HG02840 (cell line): ENCODE data around the gene CLEC16A.

Experiments
- ATAC-seq: cut with Tn5 transposase; IDR thresholded peaks from one replicate; pipeline ENCODE4 v1.9.1; 2021; ENCODE audit warnings: mild to moderate bottlenecking, moderate library complexity, moderate number of reproducible peaks; ENCODE audit not compliant: unreplicated experiment, low FRiP score

CLEC16A gene

DNA sequence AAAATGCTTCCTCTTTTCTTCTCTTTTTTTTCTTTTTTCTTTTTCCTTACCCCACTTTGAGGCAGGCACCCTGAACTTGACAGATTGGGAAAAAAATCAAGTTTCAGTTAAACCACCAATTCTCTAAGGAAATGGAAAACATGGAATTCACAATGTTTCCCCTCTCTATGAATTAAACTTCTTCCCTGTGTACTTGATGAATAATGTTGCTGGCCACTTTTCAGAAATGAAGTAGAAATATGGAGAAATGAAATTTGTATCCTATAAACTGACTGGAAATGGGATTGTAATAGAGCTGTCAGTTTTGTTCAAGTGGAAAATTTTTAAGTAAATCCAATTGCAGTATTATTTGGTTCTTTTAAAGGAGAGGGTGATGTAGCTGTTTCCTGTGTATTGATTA is 129.8 kb downstream of the CLEC16A start:
- ATAC-seq = no peak

DNA sequence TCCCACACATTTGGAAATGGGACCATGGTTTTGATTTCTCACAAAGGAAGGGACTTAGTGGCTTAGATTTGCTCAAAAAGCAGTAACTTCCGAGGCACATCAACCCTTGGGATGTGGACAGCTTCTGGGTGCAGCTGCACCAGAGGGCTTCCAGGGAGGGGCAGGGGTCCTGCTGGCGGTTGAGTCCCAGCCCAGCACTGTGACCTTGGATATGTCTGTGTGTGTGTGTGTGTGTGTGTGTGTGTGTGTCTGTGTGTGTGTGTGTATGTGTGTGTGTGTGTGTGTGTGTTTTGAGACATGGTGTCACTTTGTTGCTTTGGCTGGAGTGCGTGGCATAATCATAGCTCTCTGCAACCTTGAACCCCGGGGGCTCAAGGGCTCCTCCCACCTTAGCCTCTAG is 130.8 kb downstream of the CLEC16A start:
- ATAC-seq = no peak

DNA sequence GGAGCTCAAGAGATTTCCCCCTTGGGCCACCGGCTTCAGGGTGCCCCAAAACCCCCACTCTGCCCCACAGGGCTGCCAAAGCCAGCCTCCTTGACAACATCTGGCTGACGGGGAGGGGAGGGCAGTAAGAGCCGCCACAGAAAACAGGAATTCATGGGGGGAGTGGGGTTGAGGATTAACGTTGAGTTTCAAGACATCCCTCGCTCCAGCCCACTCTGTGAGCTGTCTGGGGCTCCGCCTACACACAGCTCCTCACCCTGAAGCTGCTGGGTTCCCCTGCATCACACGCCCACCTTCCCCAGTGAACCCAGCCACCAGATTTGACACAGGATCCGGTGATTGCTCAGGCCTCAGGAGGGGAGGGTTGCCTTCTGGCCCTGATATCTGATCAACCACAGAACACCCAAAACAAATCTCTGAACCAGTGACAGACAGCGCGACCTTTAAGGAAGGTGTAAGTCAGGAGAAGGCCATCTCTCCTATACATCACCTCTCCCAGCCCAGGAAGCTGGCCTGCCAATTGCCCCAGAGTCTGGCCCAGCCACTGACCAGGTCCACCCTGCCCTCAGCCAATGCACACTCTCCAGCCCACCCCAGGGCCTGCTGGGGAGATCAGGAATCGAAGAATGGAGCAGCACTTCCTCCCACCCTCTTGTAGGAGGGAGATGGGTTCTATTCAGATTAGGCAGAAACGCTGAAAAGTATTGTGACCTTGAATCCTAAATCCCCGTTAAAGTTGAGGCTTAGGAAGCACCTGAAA is 132.1 kb downstream of the CLEC16A start:
- ATAC-seq = peak; percentile 51

DNA sequence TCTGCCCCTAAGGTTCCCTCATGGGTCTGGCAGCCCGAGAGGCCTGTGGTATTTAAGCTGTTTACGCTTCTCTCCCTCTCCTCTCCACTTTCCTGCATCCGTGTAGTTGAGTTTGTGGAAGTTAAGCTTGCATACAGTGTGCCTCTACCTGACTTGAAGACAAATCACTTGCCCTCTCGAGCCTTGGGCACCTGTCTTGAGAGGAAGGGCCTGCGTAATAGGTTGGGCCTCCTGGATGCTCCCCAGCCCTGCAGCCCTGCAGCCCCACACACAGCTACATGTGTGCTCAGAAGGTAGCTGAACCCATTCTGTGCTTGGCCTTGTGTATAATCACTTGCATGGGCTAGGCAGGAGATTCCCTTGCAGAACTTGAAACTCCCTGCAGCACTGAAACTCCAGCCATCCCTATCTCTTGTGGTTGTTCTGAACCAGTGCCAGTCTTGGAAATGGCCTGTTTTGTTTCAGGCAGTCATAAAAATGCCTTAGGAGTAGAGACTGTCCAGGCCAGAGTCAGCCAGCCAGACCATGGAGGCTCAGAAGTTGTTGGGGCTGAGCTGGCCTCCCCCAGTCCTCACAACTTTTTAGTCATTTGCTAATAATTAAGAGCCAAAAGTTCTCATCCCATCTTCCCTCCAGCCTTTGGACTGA is 134.6 kb downstream of the CLEC16A start:
- no peak for ATAC-seq

DNA sequence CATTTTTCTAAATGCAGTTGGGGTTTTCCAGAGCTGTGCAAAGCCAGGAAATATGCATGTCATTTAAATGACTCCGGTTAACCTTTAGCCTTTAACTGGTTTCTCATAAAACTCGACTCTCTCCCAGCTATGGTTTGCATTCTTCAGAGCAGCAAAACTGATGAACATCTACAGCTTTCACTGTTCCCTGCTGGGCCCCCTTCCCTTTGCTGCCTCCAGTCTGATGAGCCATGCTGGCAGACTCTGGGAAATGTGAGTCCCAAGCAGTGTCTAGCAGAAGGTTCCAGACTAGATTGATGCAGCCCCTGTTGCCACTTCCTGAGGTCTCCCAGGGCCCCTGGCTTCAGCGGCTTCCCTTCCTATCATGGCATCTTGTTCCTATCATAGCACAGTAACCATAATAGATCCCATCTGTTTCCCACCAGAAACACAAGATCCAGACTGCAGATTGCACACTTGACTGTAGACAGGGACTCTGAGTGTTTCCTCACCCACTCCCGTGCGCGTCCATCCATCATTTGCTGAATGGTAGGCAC is 135.4 kb downstream of the CLEC16A start:
- ATAC-seq = no peak

DNA sequence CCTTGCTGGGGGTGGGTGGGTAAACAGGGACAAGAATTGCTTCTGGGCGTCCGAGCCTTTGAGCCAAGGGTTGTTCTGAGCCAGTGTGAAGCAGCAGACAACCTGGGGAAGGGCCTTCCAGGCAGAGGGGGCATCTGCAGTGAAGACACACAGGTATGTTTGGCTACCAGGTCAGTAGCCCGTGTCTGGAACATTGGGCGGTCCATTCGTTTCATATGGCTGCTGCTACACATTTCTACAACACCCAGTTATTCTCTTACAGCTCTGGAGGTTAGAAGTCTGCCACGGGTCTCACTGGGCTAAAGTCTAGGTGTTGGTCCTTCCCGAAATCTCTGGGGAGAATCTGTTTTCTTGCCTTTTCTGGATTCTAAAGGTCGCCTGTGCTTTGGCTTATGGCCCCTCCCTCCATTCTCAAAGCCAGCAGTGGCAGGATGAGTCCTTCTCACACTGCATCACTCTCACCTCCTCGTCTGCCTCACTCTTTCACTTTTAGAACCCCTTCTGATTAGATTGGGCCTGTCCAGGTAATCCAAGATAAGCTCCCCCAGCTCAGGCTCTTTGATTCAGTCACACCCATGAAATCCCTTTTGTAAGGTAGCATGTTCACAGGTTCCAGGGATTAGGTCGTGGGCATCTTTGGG is 136.1 kb downstream of the CLEC16A start:
- ATAC-seq = no peak

DNA sequence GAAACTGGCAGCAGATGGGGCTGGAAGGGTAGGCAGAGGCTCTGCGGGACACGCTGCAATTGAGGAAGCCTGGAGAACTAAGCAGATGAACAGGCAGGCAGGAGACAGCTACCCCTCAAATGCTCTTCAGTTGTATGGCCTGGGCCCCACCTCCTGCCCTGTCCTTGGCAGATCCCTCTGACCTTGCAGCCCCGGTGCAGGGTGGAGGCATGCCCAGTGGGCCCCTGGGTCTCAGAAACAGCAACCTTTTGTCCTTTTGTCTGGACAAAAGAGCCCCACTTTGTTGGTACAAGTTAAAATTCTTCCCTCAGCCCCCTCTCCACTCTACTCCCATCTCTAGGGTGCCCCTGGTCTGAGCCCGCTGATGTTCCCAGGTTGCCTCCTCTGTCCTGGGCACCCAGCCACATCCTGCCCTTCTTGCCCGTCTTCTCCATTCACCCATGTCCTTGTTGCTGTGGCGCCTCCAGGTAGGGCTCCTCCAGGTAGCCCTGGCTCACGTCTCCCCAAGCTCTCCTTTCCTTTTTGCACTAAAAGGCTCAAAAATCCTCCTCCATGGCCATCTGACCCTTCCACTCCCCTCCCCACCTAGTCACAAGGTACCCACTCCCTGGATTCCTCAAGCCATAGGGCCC is 136.8 kb downstream of the CLEC16A start:
- ATAC-seq = no peak

DNA sequence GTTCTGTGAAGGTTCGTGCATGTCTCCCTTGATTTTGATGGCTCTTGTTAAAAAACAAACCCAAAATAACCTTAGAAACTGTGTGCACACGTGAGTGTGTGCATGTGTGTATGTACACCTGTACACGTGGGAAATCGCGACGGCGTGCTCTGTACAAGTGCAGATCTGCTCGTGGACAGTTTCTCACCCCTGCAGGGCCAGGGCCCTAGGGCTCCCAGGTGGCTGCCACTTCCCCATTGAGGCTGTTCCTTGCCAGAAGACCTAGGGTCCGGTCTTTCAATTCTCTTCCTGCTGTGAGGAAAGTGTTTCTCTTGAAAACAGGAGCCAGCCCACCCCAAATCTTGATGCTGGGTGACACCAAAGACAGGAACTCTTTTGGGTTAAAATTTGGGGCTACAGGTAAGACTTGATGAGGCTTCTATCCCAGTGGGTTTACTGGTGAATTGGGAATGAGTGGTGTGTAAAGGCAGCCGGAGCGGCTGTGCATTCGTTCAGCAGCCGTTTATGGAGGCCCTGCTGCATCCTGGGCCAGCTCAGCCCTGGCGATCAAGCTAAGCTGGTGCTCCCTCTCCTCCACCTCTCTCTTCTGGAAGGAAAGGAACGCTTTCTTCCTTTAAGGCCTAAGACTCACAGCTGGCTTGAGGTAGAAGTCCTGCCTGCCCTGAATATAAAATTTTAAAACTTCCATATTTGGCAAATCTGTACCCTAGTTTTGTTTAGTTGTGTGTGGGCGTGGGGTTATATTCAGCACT is 137.9 kb downstream of the CLEC16A start:
- no peak for ATAC-seq

DNA sequence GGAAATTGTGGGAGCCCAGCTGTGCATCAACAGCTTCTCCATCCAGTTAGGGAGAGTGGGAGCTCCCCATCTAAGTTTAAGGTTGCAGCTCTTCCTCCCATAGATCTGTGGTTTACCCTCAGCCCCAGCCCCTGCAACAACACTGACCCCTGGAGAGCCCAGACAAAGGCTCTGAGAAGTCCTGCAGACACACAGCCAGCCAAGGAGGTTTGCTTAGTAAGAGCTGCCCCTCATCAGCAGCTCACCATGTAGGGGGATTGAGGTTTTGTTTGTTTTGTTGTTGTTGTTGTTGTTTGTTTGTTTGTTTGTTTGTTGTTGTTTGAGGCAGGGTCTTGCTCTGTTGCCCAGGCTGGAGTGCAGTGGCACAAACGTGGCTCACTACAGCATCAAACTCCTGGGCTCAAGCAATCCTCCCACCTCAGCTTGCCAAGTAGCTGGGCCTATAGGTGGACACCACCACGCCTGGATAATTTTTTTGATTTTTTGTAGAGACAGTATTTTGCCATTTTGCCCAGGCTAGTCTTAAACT is 138.6 kb downstream of the CLEC16A start:
- ATAC-seq = no peak

DNA sequence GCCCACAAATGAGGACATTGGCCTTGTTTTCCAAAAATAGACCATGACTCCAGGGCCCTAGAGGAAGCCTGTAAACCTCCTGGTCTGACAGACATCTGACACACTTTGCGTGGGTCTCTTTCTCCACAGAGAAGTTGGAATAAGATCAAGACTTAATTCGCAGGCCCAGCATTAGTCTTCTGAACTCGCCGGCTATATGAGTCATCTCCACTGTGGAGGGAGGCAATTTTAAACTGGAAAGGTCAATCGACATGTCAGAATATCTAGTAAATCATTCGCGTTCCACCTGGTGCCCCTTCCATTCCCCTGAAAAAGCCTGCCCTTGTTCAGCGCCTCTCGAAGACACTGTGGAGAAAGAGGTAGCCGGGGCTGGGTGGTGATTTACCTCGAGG is 140.1 kb downstream of the CLEC16A start:
- no peak for ATAC-seq

DNA sequence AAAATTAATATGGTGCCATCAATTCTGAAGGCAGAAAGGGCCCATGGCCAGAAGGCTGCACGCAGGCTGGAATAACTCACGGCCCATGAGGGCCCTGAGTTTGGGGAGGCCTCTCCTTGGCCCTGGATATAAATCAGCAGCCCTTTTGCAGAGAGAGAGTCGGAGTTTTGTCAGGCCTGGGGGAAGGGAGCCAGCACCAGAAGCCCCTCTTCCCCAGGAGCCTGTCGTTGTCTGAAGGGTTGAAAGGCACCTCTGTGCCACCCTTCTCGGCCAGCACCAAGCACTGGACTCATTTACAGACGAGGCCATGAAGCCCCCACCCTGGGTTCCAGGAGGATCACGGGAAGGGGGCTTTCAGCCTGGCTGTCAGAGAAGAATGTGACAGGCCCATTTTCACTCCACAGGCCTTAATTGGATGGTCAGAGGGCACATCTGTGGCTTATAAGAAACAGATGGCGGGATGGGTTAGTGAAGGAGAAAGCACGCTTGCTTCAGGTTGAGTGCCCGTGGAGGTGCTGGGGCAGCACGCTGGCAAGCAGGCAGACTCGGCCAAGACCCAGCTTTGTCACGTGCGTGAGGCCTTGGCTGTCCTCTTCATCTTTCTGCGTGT is 140.6 kb downstream of the CLEC16A start:
- ATAC-seq = no peak

DNA sequence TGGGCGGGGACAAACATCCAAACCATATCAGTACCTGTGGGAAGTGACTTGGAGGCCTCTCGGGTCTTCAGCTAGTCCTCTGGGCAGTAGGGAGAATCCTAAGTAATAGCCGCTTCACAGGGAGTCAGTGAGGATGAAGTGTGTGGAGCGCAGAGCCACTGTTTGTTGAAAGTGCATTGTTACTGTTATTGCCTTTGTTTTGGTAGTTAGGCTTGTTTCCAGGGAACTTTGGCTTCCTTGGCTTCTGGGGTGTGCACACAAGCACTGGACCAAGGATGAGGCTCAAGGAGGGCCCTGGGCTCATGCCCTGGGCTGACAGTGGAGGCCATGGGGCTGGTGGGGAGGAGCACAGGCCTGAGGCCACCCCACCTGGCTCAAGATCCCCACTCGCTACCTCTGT is 141.6 kb downstream of the CLEC16A start:
- no peak for ATAC-seq

DNA sequence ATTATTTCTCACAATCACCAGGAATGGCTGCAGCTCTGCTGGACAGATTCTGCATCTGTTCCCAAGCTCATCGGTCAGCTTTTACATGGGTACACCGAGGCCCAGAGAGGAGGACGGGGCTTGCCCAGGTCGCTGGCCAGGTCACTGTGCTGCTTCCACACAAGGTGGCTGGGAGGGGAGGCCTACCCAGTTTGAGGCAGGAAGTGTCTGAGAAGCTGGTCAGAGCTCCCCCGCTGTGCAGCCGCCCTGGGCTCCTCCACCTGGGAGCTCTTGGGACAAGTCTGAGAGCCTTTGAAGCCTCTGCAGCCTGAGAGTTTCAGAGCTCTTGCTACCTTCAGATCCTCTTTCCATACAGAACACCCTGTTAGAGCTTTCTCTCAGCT is 143.3 kb downstream of the CLEC16A start:
- no peak for ATAC-seq

DNA sequence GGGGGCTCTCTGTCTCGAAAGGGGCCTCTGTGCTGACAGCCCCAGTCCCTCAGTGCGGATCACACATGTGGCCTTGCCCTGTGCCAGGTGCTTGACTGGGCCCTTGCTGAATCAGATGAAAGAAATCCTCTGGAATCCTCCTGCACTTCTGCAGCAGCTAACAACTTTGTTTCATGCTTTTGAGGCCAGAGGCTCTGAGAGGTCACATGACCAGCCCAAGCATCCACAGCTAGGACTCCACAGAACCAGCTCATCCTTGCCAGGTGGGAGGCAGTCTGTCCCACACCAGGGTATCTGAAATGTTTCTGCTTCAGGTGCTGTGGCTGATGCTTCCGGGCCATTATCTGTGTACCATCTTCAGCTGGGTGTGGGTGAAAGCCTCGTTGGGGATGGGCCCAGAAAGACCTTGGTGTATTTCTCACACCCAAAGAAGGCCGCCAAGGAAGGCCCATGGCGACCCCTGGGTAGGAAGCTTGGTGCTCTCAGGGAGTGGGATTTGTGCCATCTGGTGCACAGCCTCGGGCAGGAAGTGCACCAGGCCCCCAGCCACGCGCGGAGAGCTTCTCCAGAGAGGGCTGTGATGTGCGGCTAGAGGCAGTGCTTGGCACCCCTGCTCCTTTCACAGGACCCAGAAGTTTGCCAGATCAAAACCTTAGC is 143.8 kb downstream of the CLEC16A start:
- ATAC-seq = no peak

DNA sequence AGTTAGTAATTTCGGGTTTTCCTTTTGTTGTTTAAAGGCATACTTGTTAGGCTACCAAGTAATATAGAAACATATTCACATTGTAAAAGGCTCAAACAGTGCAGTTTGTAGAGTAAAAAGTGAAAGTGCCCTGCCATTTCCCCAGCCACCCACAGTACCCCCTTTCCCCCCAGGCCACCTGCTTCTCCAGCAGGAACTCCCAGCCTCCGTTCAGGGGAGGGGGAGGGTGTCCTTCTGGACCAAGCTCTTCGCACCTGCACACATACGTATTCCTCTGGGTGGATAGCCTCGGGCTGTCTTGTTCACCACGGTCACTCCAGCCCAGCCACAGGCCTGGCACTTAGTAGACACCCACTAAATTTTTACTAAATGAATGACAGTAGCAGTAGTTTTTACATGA is 144.5 kb downstream of the CLEC16A start:
- ATAC-seq = no peak

DNA sequence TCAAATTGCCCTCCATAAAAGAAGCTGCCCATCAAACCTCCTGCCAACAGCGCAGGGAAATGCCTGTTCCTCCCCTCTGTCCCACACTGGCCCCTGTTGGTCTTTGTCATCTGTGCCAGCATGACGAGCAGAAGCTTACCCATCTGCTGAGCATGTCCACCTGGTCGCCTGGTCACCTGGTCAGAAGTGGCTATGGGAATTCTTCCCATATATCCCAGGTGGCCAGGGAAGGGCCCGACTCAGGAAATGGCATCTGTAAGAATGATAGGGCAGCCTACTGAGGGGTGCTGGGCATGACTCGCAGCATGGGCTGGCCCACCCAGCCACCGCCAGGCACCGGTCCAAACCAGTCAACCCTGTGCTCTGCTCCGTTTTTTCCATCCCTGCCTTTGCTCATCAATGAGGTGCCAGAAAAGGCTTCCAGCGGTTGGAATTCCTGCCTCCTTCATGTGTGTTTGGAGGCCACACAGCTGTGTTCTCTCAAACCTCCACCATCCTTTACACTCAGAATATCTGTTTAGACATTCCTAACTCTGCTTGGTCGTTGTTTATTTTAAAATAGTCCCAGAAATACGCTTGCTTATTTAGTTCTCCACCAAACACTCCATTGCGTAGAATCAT is 145.2 kb downstream of the CLEC16A start:
- no peak for ATAC-seq

DNA sequence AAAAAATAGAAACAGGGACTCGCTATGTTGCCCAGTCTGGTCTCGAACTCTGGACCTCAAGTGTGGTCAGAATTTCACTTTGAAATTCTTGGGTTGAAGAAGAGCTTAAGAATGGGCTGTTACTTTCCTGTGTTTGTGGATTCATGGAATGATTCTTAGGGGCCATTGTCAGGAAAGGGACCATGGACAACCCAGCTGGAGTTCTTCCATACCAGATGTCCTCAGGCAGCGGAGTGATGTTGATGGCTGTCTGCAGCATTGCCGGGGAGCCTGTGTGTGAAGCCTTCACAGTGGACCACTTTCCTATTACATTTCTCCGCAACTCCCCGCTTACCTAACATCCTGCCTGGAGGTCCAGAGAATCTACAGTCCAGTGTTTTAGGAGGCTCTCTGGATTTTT is 145.9 kb downstream of the CLEC16A start:
- ATAC-seq = no peak

DNA sequence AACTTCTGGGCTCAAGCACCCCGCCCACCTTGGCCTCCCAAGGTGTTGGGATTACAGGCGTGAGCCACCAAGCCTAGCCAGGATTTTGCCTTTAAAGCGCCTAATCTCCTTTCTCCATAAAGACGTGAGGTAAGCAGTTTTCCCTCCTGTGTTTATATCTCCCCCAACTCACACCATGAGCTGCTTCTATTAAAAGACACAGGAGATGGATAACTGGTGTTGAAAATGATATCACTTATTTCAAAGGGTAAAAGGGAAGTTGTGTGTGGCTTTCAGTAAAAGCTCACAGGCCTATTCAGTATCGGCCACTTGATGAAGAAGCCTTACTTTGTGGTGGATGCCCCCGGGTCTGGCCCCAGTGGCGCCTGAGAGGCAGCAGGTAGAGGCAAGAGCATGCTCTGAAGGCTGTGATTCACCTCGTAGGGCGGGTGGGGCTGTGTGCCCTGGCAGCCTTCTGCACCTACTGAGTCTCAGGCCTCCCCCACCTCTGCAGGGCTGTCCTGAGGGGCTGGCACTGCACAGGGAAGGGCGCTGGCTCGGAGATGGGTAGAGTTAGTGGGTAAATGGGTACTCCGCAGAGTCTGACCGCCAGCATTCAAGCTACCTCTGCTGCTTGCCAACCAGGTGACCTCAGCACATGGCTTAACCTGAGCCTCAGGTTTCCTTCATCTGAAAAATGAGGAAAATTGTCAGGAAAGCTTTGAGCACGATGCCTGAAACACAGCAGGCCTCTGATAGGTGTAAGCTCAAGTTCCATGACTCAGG is 146.8 kb downstream of the CLEC16A start:
- ATAC-seq = no peak
